Activated CD4-positive, alpha-beta memory T cell treated with anti-CD3 and anti-CD28 coated beads, Interleukin-2, amount 10 ng/mL, durations not matched to agents 7 days and 5 days (primary cell): Measurements from ENCODE around the gene SEC11A. TPM values are rescaled to one million over a fixed set of nuclear protein-coding genes. Genes with fewer than 3 reads are reported as not detected.
"Not testable (repeated sequence)": the region's sequence is repeated elsewhere in the genome, so short reads cannot be mapped to it uniquely, and the experiment has no call there.

ENCODE experiments used
- CTCF ChIA-PET: fragments of 350-600 bp; sonication (Branson Sonifier 250); formaldehyde crosslinking; loops from one replicate; lab custom pipeline; 2021; ENCODE audit warnings: antibody characterized with exemption, inconsistent platforms; lab: Charles Lee
- POLR2A ChIA-PET: fragments of 350-600 bp; sonication (Branson Sonifier 250); formaldehyde crosslinking; loops from one replicate; lab custom pipeline; 2021; ENCODE audit warnings: antibody characterized with exemption; lab: Charles Lee
- DNase-seq: peaks from one replicate; pipeline ENCODE4 v3.0.0-alpha.2; 2020
- H3K27ac Mint-ChIP-seq: one replicate; pipeline ENCODE4 v1.8.0; 2021; ENCODE audit warnings: mild to moderate bottlenecking, mixed read lengths
- H3K27me3 Mint-ChIP-seq: one replicate; pipeline ENCODE4 v1.8.0; 2021; ENCODE audit warnings: mixed read lengths
- H3K36me3 Mint-ChIP-seq: one replicate; pipeline ENCODE4 v1.8.0; 2021; ENCODE audit warnings: low read depth, mixed read lengths
- H3K4me1 Mint-ChIP-seq: one replicate; pipeline ENCODE4 v1.8.0; 2021; ENCODE audit warnings: mixed read lengths
- H3K4me3 Mint-ChIP-seq: one replicate; pipeline ENCODE4 v1.8.0; 2021; ENCODE audit warnings: mild to moderate bottlenecking, mixed read lengths
- H3K9me3 Mint-ChIP-seq: one replicate; pipeline ENCODE4 v1.8.0; 2021; ENCODE audit warnings: mixed read lengths
- total RNA-seq, 2 experiments: library from RNA; stranded (reverse); gene quantifications; one replicate each; pipeline ENCODE4 v1.2.3, GENCODE V29; 2021

The SEC11A gene
- total RNA-seq: 100 to 1,000 TPM; 132 to 139 TPM

GRCh38 chr15:84716036-84716732 lies at the start of gene SEC11A:
TSS of gene SEC11A (minus strand) at chr15:84716139. CDS start at chr15:84716075, 64 bp downstream.
- Mint-ChIP-seq H3K4me3 (peak within 1 kb of the TSS; percentile 94), H3K27me3 (no peaks in the 10 kb centered on the region), H3K36me3 (peaks cover 25% of the 10 kb centered on the region), H3K9me3 (no peaks in the 10 kb centered on the region), H3K27ac (peak within 1 kb of the TSS; percentile 96), H3K4me1 (peaks cover 51% of the 10 kb centered on the region)
- CTCF ChIA-PET: interaction anchor here (0.8 to 6.9 kb wide), 9 partner anchors 10 to 144 kb away, joined by 3 to 68 read pairs (median 16); partner anchors contain the start of genes NMB and ZNF592
- POLR2A ChIA-PET: interaction anchor here (0.7 to 6.2 kb wide), 27 partner anchors 10 to 265 kb away, joined by 3 to 233 read pairs (median 7); partner anchors contain the start of genes NMB, WDR73 and ZNF592
- DNase-seq: peak; percentile 94

GRCh38 chr15:84765675-84766074 lies 49.7 kb upstream of the SEC11A start:
- Mint-ChIP-seq H3K4me3 (no peak overlapping the region), H3K27me3 (no peaks in the 10 kb centered on the region), H3K36me3 (peaks cover 50% of the 10 kb centered on the region), H3K9me3 (no peaks in the 10 kb centered on the region), H3K27ac (no peak overlapping the region), H3K4me1 (peaks cover 28% of the 10 kb centered on the region)
- ChIA-PET POLR2A (no interaction called here), CTCF (no interaction called here)
- no peak for DNase-seq

GRCh38 chr15:84764989-84765388 lies 49.0 kb upstream of the SEC11A start:
- Mint-ChIP-seq H3K36me3 (peaks cover 45% of the 10 kb centered on the region), H3K9me3 (no peaks in the 10 kb centered on the region), H3K4me1 (peaks cover 25% of the 10 kb centered on the region), H3K27ac (peak overlapping the region; percentile 38), H3K27me3 (no peaks in the 10 kb centered on the region), H3K4me3 (no peak overlapping the region)
- DNase-seq: no peak
- POLR2A ChIA-PET: no interaction called here
- CTCF ChIA-PET: no interaction called here

GRCh38 chr15:84764585-84764984 lies 48.6 kb upstream of the SEC11A start:
- ChIA-PET POLR2A (interaction anchor here (1.2 kb wide), 1 partner anchor 16 kb away, joined by 4 read pairs; no protein-coding TSS in a partner anchor), CTCF (no interaction called here)
- Mint-ChIP-seq H3K36me3 (peaks cover 42% of the 10 kb centered on the region), H3K4me1 (peaks cover 23% of the 10 kb centered on the region), H3K27ac (no peak overlapping the region), H3K27me3 (no peaks in the 10 kb centered on the region), H3K4me3 (no peak overlapping the region), H3K9me3 (no peaks in the 10 kb centered on the region)
- DNase-seq: no peak

- no peak for DNase-seq
- ChIA-PET CTCF (no interaction called here), POLR2A (interaction anchor here (1.1 to 1.4 kb wide), 3 partner anchors 14 to 109 kb away, joined by 4 read pairs; partner anchors contain the start of genes SEC11A and WDR73)
- Mint-ChIP-seq H3K4me3 (no peak overlapping the region), H3K9me3 (no peaks in the 10 kb centered on the region), H3K36me3 (peaks cover 27% of the 10 kb centered on the region), H3K27me3 (no peaks in the 10 kb centered on the region), H3K27ac (no peak overlapping the region), H3K4me1 (peaks cover 18% of the 10 kb centered on the region)
These were observed 47.1 kb upstream of the SEC11A start for GRCh38 chr15:84762840-84763572.

GRCh38 chr15:84761607-84762131 lies 45.7 kb upstream of the SEC11A start:
- Mint-ChIP-seq H3K4me3 (no peak overlapping the region), H3K4me1 (peaks cover 20% of the 10 kb centered on the region), H3K9me3 (no peaks in the 10 kb centered on the region), H3K27me3 (no peaks in the 10 kb centered on the region), H3K27ac (no peak overlapping the region), H3K36me3 (peaks cover 19% of the 10 kb centered on the region)
- CTCF ChIA-PET: no interaction called here
- POLR2A ChIA-PET: interaction anchor here (1.4 to 1.6 kb wide), 3 partner anchors 13 to 108 kb away, joined by 3 to 4 read pairs (median 4); partner anchors contain the start of genes WDR73 and ZNF592
- no peak for DNase-seq

- CTCF ChIA-PET: interaction anchor here (1.9 kb wide), 1 partner anchor 11 kb away, joined by 4 read pairs; no protein-coding TSS in a partner anchor
- Mint-ChIP-seq H3K27ac (no peak overlapping the region), H3K4me1 (peaks cover 29% of the 10 kb centered on the region), H3K4me3 (no peak overlapping the region), H3K27me3 (no peaks in the 10 kb centered on the region), H3K36me3 (peaks cover 17% of the 10 kb centered on the region), H3K9me3 (no peaks in the 10 kb centered on the region)
- no peak for DNase-seq
- POLR2A ChIA-PET: interaction anchor here (0.6 to 1.6 kb wide), 3 partner anchors 10 to 24 kb away, joined by 3 to 4 read pairs (median 3); partner anchors contain the start of gene ZNF592
These were observed 44.3 kb upstream of the SEC11A start for GRCh38 chr15:84760219-84760618.

GRCh38 chr15:84759018-84759417 lies 43.1 kb upstream of the SEC11A start:
- ChIA-PET CTCF (interaction anchor here (1.0 kb wide), 1 partner anchor 171 kb away, joined by 4 read pairs; no protein-coding TSS in a partner anchor), POLR2A (no interaction called here)
- no peaks in the 10 kb centered on the region for H3K27me3 Mint-ChIP-seq
- no peak overlapping the region for H3K4me3 Mint-ChIP-seq
- H3K9me3 Mint-ChIP-seq: no peaks in the 10 kb centered on the region
- DNase-seq: no peak
- peaks cover 16% of the 10 kb centered on the region for H3K36me3 Mint-ChIP-seq
- peaks cover 20% of the 10 kb centered on the region for H3K4me1 Mint-ChIP-seq
- no peak overlapping the region for H3K27ac Mint-ChIP-seq

- H3K4me1 Mint-ChIP-seq: peaks cover 40% of the 10 kb centered on the region
- CTCF ChIA-PET: no interaction called here
- POLR2A ChIA-PET: interaction anchor here (2.1 kb wide), 1 partner anchor 40 kb away, joined by 8 read pairs; the partner anchor contains the start of gene SEC11A
- no peak for DNase-seq
- no peak overlapping the region for H3K4me3 Mint-ChIP-seq
- H3K9me3 Mint-ChIP-seq: no peaks in the 10 kb centered on the region
- no peak overlapping the region for H3K27ac Mint-ChIP-seq
- no peaks in the 10 kb centered on the region for H3K27me3 Mint-ChIP-seq
- peaks cover 32% of the 10 kb centered on the region for H3K36me3 Mint-ChIP-seq
These were observed 40.0 kb upstream of the SEC11A start for GRCh38 chr15:84755736-84756527.

GRCh38 chr15:84754889-84755288 lies 39.0 kb upstream of the SEC11A start:
- DNase-seq, H3K4me3 Mint-ChIP-seq, H3K27me3 Mint-ChIP-seq, H3K9me3 Mint-ChIP-seq, H3K27ac Mint-ChIP-seq, CTCF ChIA-PET: not testable (repeated sequence)
- H3K36me3 Mint-ChIP-seq: peaks cover 37% of the 10 kb centered on the region
- POLR2A ChIA-PET: interaction anchor here (2.1 kb wide), 1 partner anchor 39 kb away, joined by 8 read pairs; the partner anchor contains the start of gene SEC11A
- peaks cover 50% of the 10 kb centered on the region for H3K4me1 Mint-ChIP-seq

- H3K27ac Mint-ChIP-seq: no peak overlapping the region
- CTCF ChIA-PET: interaction anchor here (0.6 to 1.6 kb wide), 4 partner anchors 17 to 165 kb away, joined by 3 to 6 read pairs (median 4); no protein-coding TSS in a partner anchor
- no peaks in the 10 kb centered on the region for H3K27me3 Mint-ChIP-seq
- peaks cover 47% of the 10 kb centered on the region for H3K36me3 Mint-ChIP-seq
- no peak for DNase-seq
- POLR2A ChIA-PET: interaction anchor here (1.0 to 1.6 kb wide), 5 partner anchors 17 to 99 kb away, joined by 4 to 7 read pairs (median 5); partner anchors contain the start of genes SEC11A and WDR73
- H3K9me3 Mint-ChIP-seq: no peaks in the 10 kb centered on the region
- H3K4me3 Mint-ChIP-seq: no peak overlapping the region
- H3K4me1 Mint-ChIP-seq: peaks cover 60% of the 10 kb centered on the region
These were observed 36.8 kb upstream of the SEC11A start for GRCh38 chr15:84752700-84753099.

- H3K27me3 Mint-ChIP-seq: no peaks in the 10 kb centered on the region
These were observed 36.3 kb upstream of the SEC11A start for GRCh38 chr15:84752195-84752594.

More at GRCh38 chr15:84752195-84752594, 36.3 kb upstream of the SEC11A start:
- no peak for DNase-seq
- Mint-ChIP-seq H3K9me3 (no peaks in the 10 kb centered on the region), H3K36me3 (peaks cover 52% of the 10 kb centered on the region), H3K4me3 (no peak overlapping the region), H3K4me1 (peaks cover 64% of the 10 kb centered on the region), H3K27ac (no peak overlapping the region)
- ChIA-PET POLR2A (interaction anchor here (1.0 to 1.6 kb wide), 5 partner anchors 16 to 98 kb away, joined by 4 to 7 read pairs (median 5); partner anchors contain the start of genes SEC11A and WDR73), CTCF (interaction anchor here (0.6 to 1.6 kb wide), 5 partner anchors 17 to 164 kb away, joined by 3 to 6 read pairs (median 3); no protein-coding TSS in a partner anchor)
